Measurements from ENCODE around the gene PCDHB14.
"Not testable (repeated sequence)": the region's sequence is repeated elsewhere in the genome, so short reads cannot be mapped to it uniquely, and the experiment has no call there.

DNA sequence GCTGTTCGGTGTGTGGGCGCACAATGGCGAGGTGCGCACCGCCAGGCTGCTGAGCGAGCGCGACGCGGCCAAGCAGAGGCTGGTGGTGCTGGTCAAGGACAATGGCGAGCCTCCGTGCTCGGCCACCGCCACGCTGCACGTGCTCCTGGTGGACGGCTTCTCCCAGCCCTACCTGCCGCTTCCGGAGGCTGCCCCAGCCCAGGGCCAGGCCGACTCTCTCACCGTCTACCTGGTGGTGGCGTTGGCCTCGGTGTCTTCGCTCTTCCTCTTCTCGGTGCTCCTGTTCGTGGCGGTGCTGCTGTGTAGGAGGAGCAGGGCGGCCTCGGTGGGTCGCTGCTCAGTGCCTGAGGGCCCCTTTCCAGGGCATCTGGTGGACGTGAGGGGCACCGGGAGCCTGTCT lies 43.3 kb upstream of the PCDHB14 start:
- TF ChIP-seq, protein P1, sequence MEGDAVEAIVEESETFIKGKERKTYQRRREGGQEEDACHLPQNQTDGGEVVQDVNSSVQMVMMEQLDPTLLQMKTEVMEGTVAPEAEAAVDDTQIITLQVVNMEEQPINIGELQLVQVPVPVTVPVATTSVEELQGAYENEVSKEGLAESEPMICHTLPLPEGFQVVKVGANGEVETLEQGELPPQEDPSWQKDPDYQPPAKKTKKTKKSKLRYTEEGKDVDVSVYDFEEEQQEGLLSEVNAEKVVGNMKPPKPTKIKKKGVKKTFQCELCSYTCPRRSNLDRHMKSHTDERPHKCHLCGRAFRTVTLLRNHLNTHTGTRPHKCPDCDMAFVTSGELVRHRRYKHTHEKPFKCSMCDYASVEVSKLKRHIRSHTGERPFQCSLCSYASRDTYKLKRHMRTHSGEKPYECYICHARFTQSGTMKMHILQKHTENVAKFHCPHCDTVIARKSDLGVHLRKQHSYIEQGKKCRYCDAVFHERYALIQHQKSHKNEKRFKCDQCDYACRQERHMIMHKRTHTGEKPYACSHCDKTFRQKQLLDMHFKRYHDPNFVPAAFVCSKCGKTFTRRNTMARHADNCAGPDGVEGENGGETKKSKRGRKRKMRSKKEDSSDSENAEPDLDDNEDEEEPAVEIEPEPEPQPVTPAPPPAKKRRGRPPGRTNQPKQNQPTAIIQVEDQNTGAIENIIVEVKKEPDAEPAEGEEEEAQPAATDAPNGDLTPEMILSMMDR (conservative IDR thresholded peaks at IDR 0.05), result not testable (repeated sequence)
- not testable (repeated sequence) for TF ChIP-seq EZH2 (IDR thresholded peaks at IDR 0.05; ENCODE audit: low read depth)

All from PC-9 (cell line).